ENCODE measurements around the gene SELENOW. TPM values are rescaled to one million over a fixed set of nuclear protein-coding genes. Genes with fewer than 3 reads are reported as not detected.
"Not testable (repeated sequence)": the region's sequence is repeated elsewhere in the genome, so short reads cannot be mapped to it uniquely, and the experiment has no call there.

SELENOW gene
- polyA plus RNA-seq, 1 of the 3 experiments (the other 2 are of a cell fraction) = 335 TPM

GRCh38 chr19:47768604-47769003 is 9.9 kb upstream of the SELENOW start (continued):
- TF ChIP-seq RXRA (IDR thresholded peaks at IDR 0.05; ENCODE audit: borderline replicate concordance, low read depth) = no peak
- TF ChIP-seq IRF3 (IDR thresholded peaks at IDR 0.05; ENCODE audit: low read depth, low read length) = no peak
- no peak for TF ChIP-seq JUND (IDR thresholded peaks at IDR 0.05)
- TF ChIP-seq SMC3 (IDR thresholded peaks at IDR 0.05; ENCODE audit: low read depth, low read length) = no peak
- no peak for TF ChIP-seq POLR2AphosphoS5 (IDR thresholded peaks at IDR 0.05; ENCODE audit: low read depth, low read length)
- no peak for TF ChIP-seq FOXM1 (IDR thresholded peaks at IDR 0.05; ENCODE audit: low read depth)
- TF ChIP-seq, protein P1, sequence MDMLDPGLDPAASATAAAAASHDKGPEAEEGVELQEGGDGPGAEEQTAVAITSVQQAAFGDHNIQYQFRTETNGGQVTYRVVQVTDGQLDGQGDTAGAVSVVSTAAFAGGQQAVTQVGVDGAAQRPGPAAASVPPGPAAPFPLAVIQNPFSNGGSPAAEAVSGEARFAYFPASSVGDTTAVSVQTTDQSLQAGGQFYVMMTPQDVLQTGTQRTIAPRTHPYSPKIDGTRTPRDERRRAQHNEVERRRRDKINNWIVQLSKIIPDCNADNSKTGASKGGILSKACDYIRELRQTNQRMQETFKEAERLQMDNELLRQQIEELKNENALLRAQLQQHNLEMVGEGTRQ (IDR thresholded peaks at IDR 0.05; ENCODE audit: borderline replicate concordance, low read depth, low read length) = no peak
- TF ChIP-seq NRF1 (IDR thresholded peaks at IDR 0.05; ENCODE audit: low read depth, low read length) = no peak
- no peak for TF ChIP-seq RAD21 (IDR thresholded peaks at IDR 0.05; ENCODE audit: low read length)
- no peak for TF ChIP-seq FOXJ3 (CRISPR knock-in tag; IDR thresholded peaks at IDR 0.05)
- TF ChIP-seq RFX5 (IDR thresholded peaks at IDR 0.05; ENCODE audit: low read length) = no peak
- no peak for TF ChIP-seq YY1 (IDR thresholded peaks at IDR 0.05; ENCODE audit: low read depth)
- TF ChIP-seq TAF1 (IDR thresholded peaks at IDR 0.05; ENCODE audit: borderline replicate concordance, low read depth, low read length) = no peak
- no peak for TF ChIP-seq MEF2A (IDR thresholded peaks at IDR 0.05; ENCODE audit: borderline replicate concordance, low read depth)
- no peak for TF ChIP-seq TCF12 (IDR thresholded peaks at IDR 0.05)

GRCh38 chr19:47769534-47769933 is 9.0 kb upstream of the SELENOW start:
- Histone ChIP-seq H2AFZ (ENCODE audit: low read depth) (no peak overlapping the region), H3K4me2 (no peak overlapping the region), H3K36me3 (replicated peaks in 1 of 2; ENCODE audit: control insufficient read depth in 1 of 2, insufficient read depth in 2 of 2, low read length in 1 of 2) (no peaks in the 10 kb centered on the region), H3K4me3 (ENCODE audit: low read depth in 2 of 2, low read length in 1 of 2) (no peak overlapping the region), H3F3A (replicated peaks; ENCODE audit: insufficient read depth) (no peaks in the 10 kb centered on the region), H3K9me2 (no peaks in the 10 kb centered on the region), H3K9me3 (no peaks in the 10 kb centered on the region), H3K9ac (no peak overlapping the region), H3K79me2 (ENCODE audit: insufficient read depth) (no peaks in the 10 kb centered on the region), H3K4me1 (ENCODE audit: control insufficient read depth in 1 of 2, insufficient read depth in 2 of 2, low read depth in 1 of 2, low read length in 1 of 2) (no peaks in the 10 kb centered on the region; a peak in 1 of 4 replicates), H4K20me1 (ENCODE audit: insufficient read depth) (no peaks in the 10 kb centered on the region), H3K27ac (ENCODE audit: low read depth in 2 of 2, low read length in 1 of 2) (no peak overlapping the region), H3K27me3 (ENCODE audit: insufficient read depth) (no peaks in the 10 kb centered on the region)
- ChIA-PET CTCF (interaction anchor here (7.1 kb wide), 1 partner anchor 97 kb away, joined by 89 read pairs; no protein-coding TSS in a partner anchor), POLR2A (no interaction called here)
- no peak for TF ChIP-seq IRF3 (IDR thresholded peaks at IDR 0.05; ENCODE audit: low read depth, low read length)
- TF ChIP-seq, protein P2, sequence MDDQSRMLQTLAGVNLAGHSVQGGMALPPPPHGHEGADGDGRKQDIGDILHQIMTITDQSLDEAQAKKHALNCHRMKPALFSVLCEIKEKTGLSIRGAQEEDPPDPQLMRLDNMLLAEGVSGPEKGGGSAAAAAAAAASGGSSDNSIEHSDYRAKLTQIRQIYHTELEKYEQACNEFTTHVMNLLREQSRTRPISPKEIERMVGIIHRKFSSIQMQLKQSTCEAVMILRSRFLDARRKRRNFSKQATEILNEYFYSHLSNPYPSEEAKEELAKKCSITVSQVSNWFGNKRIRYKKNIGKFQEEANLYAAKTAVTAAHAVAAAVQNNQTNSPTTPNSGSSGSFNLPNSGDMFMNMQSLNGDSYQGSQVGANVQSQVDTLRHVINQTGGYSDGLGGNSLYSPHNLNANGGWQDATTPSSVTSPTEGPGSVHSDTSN (IDR thresholded peaks at IDR 0.05) = no peak
- no peak for TF ChIP-seq POLR2AphosphoS5 (IDR thresholded peaks at IDR 0.05; ENCODE audit: low read depth, low read length)
- TF ChIP-seq TAF1 (IDR thresholded peaks at IDR 0.05; ENCODE audit: borderline replicate concordance, low read depth, low read length) = no peak
- TF ChIP-seq RAD21 (IDR thresholded peaks at IDR 0.05; ENCODE audit: low read length) = no peak
- no peak for TF ChIP-seq TCF12 (IDR thresholded peaks at IDR 0.05)
- TF ChIP-seq FOXJ3 (CRISPR knock-in tag; IDR thresholded peaks at IDR 0.05) = no peak
- TF ChIP-seq TEAD4 (IDR thresholded peaks at IDR 0.05; ENCODE audit: borderline replicate concordance, insufficient read depth) = no peak
- DNase-seq = no peak
- 73% methylated on average over 3 of the region's 3 CpGs for WGBS (ENCODE audit: low lambda C conversion rate)

DNA sequence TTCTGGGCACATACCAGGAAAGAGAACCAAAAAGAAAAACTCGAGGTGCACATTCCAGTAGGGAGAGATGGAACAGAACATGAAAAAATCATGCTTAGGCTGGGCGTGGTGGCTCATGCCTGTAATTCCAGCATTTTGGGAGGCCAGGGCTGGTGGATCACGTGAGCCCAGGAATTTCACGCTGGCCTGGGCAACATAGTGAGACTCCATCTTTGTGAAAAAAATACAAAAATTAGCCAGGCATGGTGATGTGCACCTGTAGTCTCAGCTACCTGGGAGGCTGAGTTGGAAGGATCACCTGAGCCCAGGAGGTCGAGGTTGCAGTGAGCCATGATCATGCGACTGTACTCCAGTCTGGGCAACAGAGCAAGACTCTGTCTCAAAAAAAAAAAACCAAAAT is 7.2 kb upstream of the SELENOW start:
- H3K27me3 ChIP-seq (ENCODE audit: insufficient read depth); H3K4me3 ChIP-seq (ENCODE audit: low read depth in 2 of 2, low read length in 1 of 2); H2AFZ ChIP-seq (ENCODE audit: low read depth); H3K4me1 ChIP-seq (ENCODE audit: control insufficient read depth in 1 of 2, insufficient read depth in 2 of 2, low read depth in 1 of 2, low read length in 1 of 2); H3K9me2 ChIP-seq; H3K27ac ChIP-seq (ENCODE audit: low read depth in 2 of 2, low read length in 1 of 2); H3F3A ChIP-seq (replicated peaks; ENCODE audit: insufficient read depth); H3K79me2 ChIP-seq (ENCODE audit: insufficient read depth); H4K20me1 ChIP-seq (ENCODE audit: insufficient read depth); H3K4me2 ChIP-seq; H3K9ac ChIP-seq; DNase-seq; H3K36me3 ChIP-seq (replicated peaks in 1 of 2; ENCODE audit: control insufficient read depth in 1 of 2, insufficient read depth in 2 of 2, low read length in 1 of 2); H3K9me3 ChIP-seq; POLR2A ChIA-PET: not testable (repeated sequence)
- CTCF ChIA-PET = interaction anchor here (2.0 kb wide), 1 partner anchor 92 kb away, joined by 6 read pairs; no protein-coding TSS in a partner anchor
- 71% methylated on average over 6 of the region's 6 CpGs for WGBS (ENCODE audit: low lambda C conversion rate)
